Keratinocyte (primary cell): ENCODE results near the gene GNAS-AS1. TPM values are rescaled to one million over a fixed set of nuclear protein-coding genes. Genes with fewer than 3 reads are reported as not detected.

Source experiments
- DNase-seq: peaks from one replicate; pipeline ENCODE4 v3.0.0-alpha.2; 2011; ENCODE audit warnings: low read depth, missing footprints, low spot score
- FAIRE-seq: peaks from 2 replicates; lab custom pipeline; 2011; peaks lifted over from hg19 to GRCh38; lab: Jason Lieb, UNC
- H2AFZ ChIP-seq: 2 replicates; pipeline ENCODE4 v1.6.0; 2012; ENCODE audit warnings: low read length, control low read depth, inconsistent platforms; ENCODE audit not compliant: control insufficient read depth
- H3K27ac ChIP-seq: 2 replicates; pipeline ENCODE4 v1.5.1; 2011; ENCODE audit warnings: low read length; ENCODE audit not compliant: control insufficient read depth, insufficient read depth
- H3K27me3 ChIP-seq: 3 replicates; pipeline ENCODE4 v1.6.0; 2011; ENCODE audit warnings: low read length; ENCODE audit not compliant: control insufficient read depth, insufficient read depth; ENCODE audit errors: extremely low read depth
- H3K36me3 ChIP-seq, 2 experiments: 2 replicates in 1 of 2; 3 replicates in 1 of 2; pipeline ENCODE4 v1.5.1; 2011; ENCODE audit warnings: low read length in 2 of 2, mild to moderate bottlenecking in 1 of 2; ENCODE audit not compliant: control insufficient read depth in 2 of 2, insufficient read depth in 2 of 2; ENCODE audit errors: extremely low read depth in 1 of 2
- H3K4me1 ChIP-seq: 3 replicates; pipeline ENCODE4 v1.5.1; 2011; ENCODE audit warnings: low read length; ENCODE audit not compliant: control insufficient read depth, insufficient read depth; ENCODE audit errors: extremely low read depth
- H3K4me2 ChIP-seq: 3 replicates; pipeline ENCODE4 v1.6.0; 2011; ENCODE audit warnings: low read depth, low read length; ENCODE audit not compliant: control insufficient read depth, insufficient read depth; ENCODE audit errors: extremely low read depth
- H3K4me3 ChIP-seq, 3 experiments: fragments of 200-600 bp in 1 of 3; sonication (generic) in 1 of 3; 2 replicates in 2 of 3; 3 replicates in 1 of 3; pipeline ENCODE4 v1.5.1; 2011 to 2016; ENCODE audit warnings: low read length in 3 of 3, mild to moderate bottlenecking in 3 of 3, control low read depth in 2 of 3, inconsistent platforms in 1 of 3, low read depth in 1 of 3, mixed read lengths in 1 of 3, mixed run types in 1 of 3, moderate library complexity in 1 of 3; ENCODE audit not compliant: control insufficient read depth in 2 of 3, insufficient read depth in 2 of 3; ENCODE audit errors: extremely low read depth in 1 of 3
- H3K79me2 ChIP-seq: 2 replicates; pipeline ENCODE4 v1.6.0; 2012; ENCODE audit warnings: low read length; ENCODE audit not compliant: control insufficient read depth, insufficient read depth
- H3K9ac ChIP-seq: 3 replicates; pipeline ENCODE4 v1.6.0; 2011; ENCODE audit warnings: low read length; ENCODE audit not compliant: control insufficient read depth, insufficient read depth; ENCODE audit errors: extremely low read depth
- H3K9me1 ChIP-seq: 3 replicates; pipeline ENCODE4 v1.6.0; 2011; ENCODE audit warnings: low read length; ENCODE audit not compliant: control insufficient read depth, insufficient read depth; ENCODE audit errors: extremely low read depth
- H3K9me3 ChIP-seq: 2 replicates; pipeline ENCODE4 v1.5.1; 2012; ENCODE audit warnings: low read depth, low read length; ENCODE audit not compliant: control insufficient read depth
- H4K20me1 ChIP-seq: 3 replicates; pipeline ENCODE4 v1.6.0; 2011; ENCODE audit warnings: low read length; ENCODE audit not compliant: control insufficient read depth, insufficient read depth; ENCODE audit errors: extremely low read depth
- CTCF ChIP-seq, 3 experiments: IDR thresholded peaks in 1 of 3; conservative IDR thresholded peaks in 1 of 3; optimal IDR thresholded peaks in 1 of 3; 2 replicates in 2 of 3; 3 replicates in 1 of 3; pipeline versions ENCODE3 to v1.5.1; 2011; ENCODE audit warnings: low read length in 3 of 3, mild to moderate bottlenecking in 3 of 3, moderate library complexity in 2 of 3, control low read depth in 1 of 3, inconsistent platforms in 1 of 3; ENCODE audit not compliant: insufficient read depth in 2 of 3; ENCODE audit errors: extremely low read depth in 1 of 3
- EZH2 ChIP-seq: IDR thresholded peaks from one replicate; pipeline ENCODE4 v1.6.1; 2012; ENCODE audit warnings: inconsistent platforms, mild to moderate bottlenecking, low read length, moderate library complexity
- dilution Hi-C: fragments of 300-500 bp; cut with MboI; formaldehyde crosslinking; loops from one replicate; pipeline ENCODE4 v1.7.0; 2020; ENCODE audit warnings: low sequenced_read_pairs; ENCODE audit not compliant: extremely low pct_ligation_motif_present
- polyA plus RNA-seq, 5 experiments: library from polyadenylated mRNA; depleted of rRNA in 3 of 5; stranded (reverse) in 3 of 5; stranded (forward) in 1 of 5; unstranded in 1 of 5; fragments of >200 nt; gene quantifications; 1 replicate in 1 of 5; 2 replicates in 3 of 5; 3 replicates in 1 of 5; pipeline versions ENCODE4 v1.2.1 to v1.2.3, GENCODE V29; 2011 to 2012; ENCODE audit warnings: missing spikeins in 2 of 5, low read depth in 1 of 5, low replicate concordance in 1 of 5

The GNAS-AS1 gene
- polyA plus RNA-seq, 1 donor (not counting 4 experiments of a cell fraction or from before 2014, with no cell fraction given), result 0.31 TPM

DNA sequence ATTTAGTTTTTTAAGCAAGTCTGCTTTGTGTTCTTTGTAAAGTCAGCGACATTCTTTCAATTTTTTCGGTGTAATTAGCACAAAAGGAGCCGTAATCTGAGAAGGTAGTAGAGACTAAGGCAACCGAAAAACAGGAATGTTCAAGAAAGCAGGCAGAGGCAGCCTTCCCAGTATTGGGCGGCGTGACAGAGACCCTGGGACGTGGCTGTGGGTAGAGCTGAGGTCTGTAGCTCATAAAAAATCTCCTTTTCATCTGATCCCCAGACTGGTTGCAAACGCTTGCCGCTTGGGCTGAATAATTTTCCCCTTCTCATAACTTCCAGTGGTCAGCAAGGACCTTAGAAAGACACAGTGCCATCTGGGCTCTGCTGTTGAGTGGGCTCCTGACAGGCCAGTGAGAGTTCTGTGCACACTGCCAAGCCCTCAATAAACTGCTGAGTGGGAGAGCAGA lies 32.6 kb upstream of the GNAS-AS1 start:
- no peak overlapping the region for H3K4me2 ChIP-seq
- no peak for DNase-seq
- H3K36me3 ChIP-seq, result no peaks in the 10 kb centered on the region
- H3K79me2 ChIP-seq, result peaks cover 1% of the 10 kb centered on the region
- no peak overlapping the region for H3K9ac ChIP-seq
- peaks cover 5% of the 10 kb centered on the region for H3K4me1 ChIP-seq
- H3K9me3 ChIP-seq, result no peaks in the 10 kb centered on the region
- no peak overlapping the region for H3K4me3 ChIP-seq
- TF ChIP-seq CTCF (optimal IDR thresholded peaks at IDR 0.05 in 1 of 3, IDR thresholded peaks at IDR 0.05 in 1 of 3, conservative IDR thresholded peaks at IDR 0.05 in 1 of 3; ENCODE audit: extremely low read depth in 1 of 3, insufficient read depth in 2 of 3, low read length in 3 of 3) (no peak), EZH2 (no peak)
- dilution Hi-C loops, result no loop called here
- H3K27me3 ChIP-seq, result peaks cover 10% of the 10 kb centered on the region
- no peaks in the 10 kb centered on the region for H4K20me1 ChIP-seq
- no peak overlapping the region for H3K27ac ChIP-seq
- H2AFZ ChIP-seq, result no peak overlapping the region
- H3K9me1 ChIP-seq, result no peaks in the 10 kb centered on the region
- FAIRE-seq, result no peak

GRCh38 chr20:58882704-58883089 lies 32.0 kb upstream of the GNAS-AS1 start:
- H3K4me1 ChIP-seq, result peaks cover 5% of the 10 kb centered on the region
- H3K9me3 ChIP-seq, result no peaks in the 10 kb centered on the region
- no peak overlapping the region for H3K4me3 ChIP-seq
- dilution Hi-C loops, result no loop called here
- FAIRE-seq (no peak), DNase-seq (no peak)
- H3K27ac ChIP-seq, result no peak overlapping the region
- no peak overlapping the region for H3K9ac ChIP-seq
- H2AFZ ChIP-seq, result no peak overlapping the region
- no peaks in the 10 kb centered on the region for H4K20me1 ChIP-seq
- H3K27me3 ChIP-seq, result peaks cover 10% of the 10 kb centered on the region
- H3K79me2 ChIP-seq, result no peaks in the 10 kb centered on the region
- no peaks in the 10 kb centered on the region for H3K9me1 ChIP-seq
- TF ChIP-seq CTCF (optimal IDR thresholded peaks at IDR 0.05 in 1 of 3, IDR thresholded peaks at IDR 0.05 in 1 of 3, conservative IDR thresholded peaks at IDR 0.05 in 1 of 3; ENCODE audit: extremely low read depth in 1 of 3, insufficient read depth in 2 of 3, low read length in 3 of 3), result no peak
- TF ChIP-seq EZH2, result no peak
- no peaks in the 10 kb centered on the region for H3K36me3 ChIP-seq
- no peak overlapping the region for H3K4me2 ChIP-seq
